H1 (cell line): ENCODE measurements around the gene SLC2A3. TPM values are rescaled to one million over a fixed set of nuclear protein-coding genes. Genes with fewer than 3 reads are reported as not detected.

Experiments
- CEBPB ChIP-seq: IDR thresholded peaks from 2 replicates; pipeline ENCODE4 v1.6.1; 2012; ENCODE audit warnings: low read depth, low read length
- CREB1 ChIP-seq: IDR thresholded peaks from 2 replicates; pipeline ENCODE4 v1.6.1; 2012; ENCODE audit warnings: inconsistent platforms
- EP300 ChIP-seq, 2 experiments: IDR thresholded peaks; 1 replicate in 1 of 2; 2 replicates in 1 of 2; pipeline ENCODE4 v1.6.1; 2011 to 2012; ENCODE audit warnings: low read depth in 2 of 2, low read length in 2 of 2, mild to moderate bottlenecking in 2 of 2, borderline replicate concordance in 1 of 2, inconsistent platforms in 1 of 2, moderate library complexity in 1 of 2
- RAD21 ChIP-seq, 2 experiments: IDR thresholded peaks in 1 of 2; conservative IDR thresholded peaks in 1 of 2; 2 replicates each; pipeline ENCODE4 v1.6.1; 2011; ENCODE audit warnings: low read depth in 2 of 2, low read length in 2 of 2, improper control_type of control experiment in 1 of 2, inconsistent platforms in 1 of 2, mild to moderate bottlenecking in 1 of 2, moderate library complexity in 1 of 2
- SRF ChIP-seq: IDR thresholded peaks from 2 replicates; pipeline ENCODE4 v1.6.1; 2011; ENCODE audit warnings: mild to moderate bottlenecking, low read depth, low read length, moderate library complexity
- SUZ12 ChIP-seq: fragments of 200-600 bp; sonication (generic); IDR thresholded peaks from 2 replicates; pipeline ENCODE4 v1.6.1; 2012; ENCODE audit warnings: mild to moderate bottlenecking, inconsistent platforms, low read length, moderate library complexity, mixed read lengths
- polyA plus RNA-seq, 7 experiments: library from polyadenylated mRNA; depleted of rRNA in 3 of 7; stranded (reverse) in 5 of 7; unstranded in 2 of 7; fragments of >200 nt in 5 of 7; fragments of 200-250 nt in 2 of 7; gene quantifications; 1 replicate in 5 of 7; 2 replicates in 1 of 7; 4 replicates in 1 of 7; pipeline versions ENCODE4 v1.2.1 to v1.2.3, GENCODE V29; 2011 to 2013; ENCODE audit warnings: missing spikeins in 2 of 7, mixed read lengths in 2 of 7
- total RNA-seq: library from RNA; stranded (reverse); fragmentation: NEBNext Ultra II Directional; extraction: Animal tissue kit (Norgen Biotek cat#: 25700); gene quantifications from 2 replicates; pipeline ENCODE4 v1.2.1, GENCODE V29; 2021
- TF ChIP-seq, protein P1 (sequence below): fragments of 300-600 bp; sonication (generic); IDR thresholded peaks from 2 replicates; pipeline ENCODE4 v1.7.1; 2012; ENCODE audit warnings: low read length, moderate library complexity, mild to moderate bottlenecking, inconsistent platforms; ENCODE audit not compliant: insufficient replicate concordance
- TF ChIP-seq, protein P2 (sequence below), 3 experiments: IDR thresholded peaks; 1 replicate in 2 of 3; 2 replicates in 1 of 3; pipeline versions ENCODE4 v1.5.1 to v1.6.1; 2011; ENCODE audit warnings: low read length in 3 of 3, mild to moderate bottlenecking in 3 of 3, inconsistent platforms in 2 of 3, low read depth in 1 of 3, moderate library complexity in 1 of 3; ENCODE audit not compliant: insufficient read depth in 1 of 3; ENCODE audit errors: control extremely low read depth in 1 of 3

Gene SLC2A3
- total and polyA plus RNA-seq, 2 of the 8 experiments (the other 6 are each of a cell fraction or from before 2014, with no cell fraction given): 417 to 688 TPM

- TF ChIP-seq, protein P1, sequence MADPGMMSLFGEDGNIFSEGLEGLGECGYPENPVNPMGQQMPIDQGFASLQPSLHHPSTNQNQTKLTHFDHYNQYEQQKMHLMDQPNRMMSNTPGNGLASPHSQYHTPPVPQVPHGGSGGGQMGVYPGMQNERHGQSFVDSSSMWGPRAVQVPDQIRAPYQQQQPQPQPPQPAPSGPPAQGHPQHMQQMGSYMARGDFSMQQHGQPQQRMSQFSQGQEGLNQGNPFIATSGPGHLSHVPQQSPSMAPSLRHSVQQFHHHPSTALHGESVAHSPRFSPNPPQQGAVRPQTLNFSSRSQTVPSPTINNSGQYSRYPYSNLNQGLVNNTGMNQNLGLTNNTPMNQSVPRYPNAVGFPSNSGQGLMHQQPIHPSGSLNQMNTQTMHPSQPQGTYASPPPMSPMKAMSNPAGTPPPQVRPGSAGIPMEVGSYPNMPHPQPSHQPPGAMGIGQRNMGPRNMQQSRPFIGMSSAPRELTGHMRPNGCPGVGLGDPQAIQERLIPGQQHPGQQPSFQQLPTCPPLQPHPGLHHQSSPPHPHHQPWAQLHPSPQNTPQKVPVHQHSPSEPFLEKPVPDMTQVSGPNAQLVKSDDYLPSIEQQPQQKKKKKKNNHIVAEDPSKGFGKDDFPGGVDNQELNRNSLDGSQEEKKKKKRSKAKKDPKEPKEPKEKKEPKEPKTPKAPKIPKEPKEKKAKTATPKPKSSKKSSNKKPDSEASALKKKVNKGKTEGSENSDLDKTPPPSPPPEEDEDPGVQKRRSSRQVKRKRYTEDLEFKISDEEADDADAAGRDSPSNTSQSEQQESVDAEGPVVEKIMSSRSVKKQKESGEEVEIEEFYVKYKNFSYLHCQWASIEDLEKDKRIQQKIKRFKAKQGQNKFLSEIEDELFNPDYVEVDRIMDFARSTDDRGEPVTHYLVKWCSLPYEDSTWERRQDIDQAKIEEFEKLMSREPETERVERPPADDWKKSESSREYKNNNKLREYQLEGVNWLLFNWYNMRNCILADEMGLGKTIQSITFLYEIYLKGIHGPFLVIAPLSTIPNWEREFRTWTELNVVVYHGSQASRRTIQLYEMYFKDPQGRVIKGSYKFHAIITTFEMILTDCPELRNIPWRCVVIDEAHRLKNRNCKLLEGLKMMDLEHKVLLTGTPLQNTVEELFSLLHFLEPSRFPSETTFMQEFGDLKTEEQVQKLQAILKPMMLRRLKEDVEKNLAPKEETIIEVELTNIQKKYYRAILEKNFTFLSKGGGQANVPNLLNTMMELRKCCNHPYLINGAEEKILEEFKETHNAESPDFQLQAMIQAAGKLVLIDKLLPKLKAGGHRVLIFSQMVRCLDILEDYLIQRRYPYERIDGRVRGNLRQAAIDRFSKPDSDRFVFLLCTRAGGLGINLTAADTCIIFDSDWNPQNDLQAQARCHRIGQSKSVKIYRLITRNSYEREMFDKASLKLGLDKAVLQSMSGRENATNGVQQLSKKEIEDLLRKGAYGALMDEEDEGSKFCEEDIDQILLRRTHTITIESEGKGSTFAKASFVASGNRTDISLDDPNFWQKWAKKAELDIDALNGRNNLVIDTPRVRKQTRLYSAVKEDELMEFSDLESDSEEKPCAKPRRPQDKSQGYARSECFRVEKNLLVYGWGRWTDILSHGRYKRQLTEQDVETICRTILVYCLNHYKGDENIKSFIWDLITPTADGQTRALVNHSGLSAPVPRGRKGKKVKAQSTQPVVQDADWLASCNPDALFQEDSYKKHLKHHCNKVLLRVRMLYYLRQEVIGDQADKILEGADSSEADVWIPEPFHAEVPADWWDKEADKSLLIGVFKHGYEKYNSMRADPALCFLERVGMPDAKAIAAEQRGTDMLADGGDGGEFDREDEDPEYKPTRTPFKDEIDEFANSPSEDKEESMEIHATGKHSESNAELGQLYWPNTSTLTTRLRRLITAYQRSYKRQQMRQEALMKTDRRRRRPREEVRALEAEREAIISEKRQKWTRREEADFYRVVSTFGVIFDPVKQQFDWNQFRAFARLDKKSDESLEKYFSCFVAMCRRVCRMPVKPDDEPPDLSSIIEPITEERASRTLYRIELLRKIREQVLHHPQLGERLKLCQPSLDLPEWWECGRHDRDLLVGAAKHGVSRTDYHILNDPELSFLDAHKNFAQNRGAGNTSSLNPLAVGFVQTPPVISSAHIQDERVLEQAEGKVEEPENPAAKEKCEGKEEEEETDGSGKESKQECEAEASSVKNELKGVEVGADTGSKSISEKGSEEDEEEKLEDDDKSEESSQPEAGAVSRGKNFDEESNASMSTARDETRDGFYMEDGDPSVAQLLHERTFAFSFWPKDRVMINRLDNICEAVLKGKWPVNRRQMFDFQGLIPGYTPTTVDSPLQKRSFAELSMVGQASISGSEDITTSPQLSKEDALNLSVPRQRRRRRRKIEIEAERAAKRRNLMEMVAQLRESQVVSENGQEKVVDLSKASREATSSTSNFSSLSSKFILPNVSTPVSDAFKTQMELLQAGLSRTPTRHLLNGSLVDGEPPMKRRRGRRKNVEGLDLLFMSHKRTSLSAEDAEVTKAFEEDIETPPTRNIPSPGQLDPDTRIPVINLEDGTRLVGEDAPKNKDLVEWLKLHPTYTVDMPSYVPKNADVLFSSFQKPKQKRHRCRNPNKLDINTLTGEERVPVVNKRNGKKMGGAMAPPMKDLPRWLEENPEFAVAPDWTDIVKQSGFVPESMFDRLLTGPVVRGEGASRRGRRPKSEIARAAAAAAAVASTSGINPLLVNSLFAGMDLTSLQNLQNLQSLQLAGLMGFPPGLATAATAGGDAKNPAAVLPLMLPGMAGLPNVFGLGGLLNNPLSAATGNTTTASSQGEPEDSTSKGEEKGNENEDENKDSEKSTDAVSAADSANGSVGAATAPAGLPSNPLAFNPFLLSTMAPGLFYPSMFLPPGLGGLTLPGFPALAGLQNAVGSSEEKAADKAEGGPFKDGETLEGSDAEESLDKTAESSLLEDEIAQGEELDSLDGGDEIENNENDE: no peak
- no peak for TF ChIP-seq SRF
- TF ChIP-seq CREB1: peak; percentile 42; the same call in 1 of the 2 replicates
- no peak for TF ChIP-seq EP300 (IDR thresholded peaks at IDR 0.05; ENCODE audit: borderline replicate concordance in 1 of 2, low read depth in 2 of 2, low read length in 2 of 2)
- peak; percentile 77 to 82 for TF ChIP-seq RAD21 (IDR thresholded peaks at IDR 0.05 in 1 of 2, conservative IDR thresholded peaks at IDR 0.05 in 1 of 2; ENCODE audit: low read depth in 2 of 2, low read length in 2 of 2)
- TF ChIP-seq CEBPB: no peak
- no peak for TF ChIP-seq SUZ12
- TF ChIP-seq, protein P2, sequence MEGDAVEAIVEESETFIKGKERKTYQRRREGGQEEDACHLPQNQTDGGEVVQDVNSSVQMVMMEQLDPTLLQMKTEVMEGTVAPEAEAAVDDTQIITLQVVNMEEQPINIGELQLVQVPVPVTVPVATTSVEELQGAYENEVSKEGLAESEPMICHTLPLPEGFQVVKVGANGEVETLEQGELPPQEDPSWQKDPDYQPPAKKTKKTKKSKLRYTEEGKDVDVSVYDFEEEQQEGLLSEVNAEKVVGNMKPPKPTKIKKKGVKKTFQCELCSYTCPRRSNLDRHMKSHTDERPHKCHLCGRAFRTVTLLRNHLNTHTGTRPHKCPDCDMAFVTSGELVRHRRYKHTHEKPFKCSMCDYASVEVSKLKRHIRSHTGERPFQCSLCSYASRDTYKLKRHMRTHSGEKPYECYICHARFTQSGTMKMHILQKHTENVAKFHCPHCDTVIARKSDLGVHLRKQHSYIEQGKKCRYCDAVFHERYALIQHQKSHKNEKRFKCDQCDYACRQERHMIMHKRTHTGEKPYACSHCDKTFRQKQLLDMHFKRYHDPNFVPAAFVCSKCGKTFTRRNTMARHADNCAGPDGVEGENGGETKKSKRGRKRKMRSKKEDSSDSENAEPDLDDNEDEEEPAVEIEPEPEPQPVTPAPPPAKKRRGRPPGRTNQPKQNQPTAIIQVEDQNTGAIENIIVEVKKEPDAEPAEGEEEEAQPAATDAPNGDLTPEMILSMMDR (IDR thresholded peaks at IDR 0.05; ENCODE audit: control extremely low read depth in 1 of 3, insufficient read depth in 1 of 3, low read depth in 1 of 3, low read length in 3 of 3): peak; percentile 36 to 92 (median 82)
Observed at GRCh38 chr12:7933255-7933726, 2.7 kb downstream of the SLC2A3 start (continued).
